NCI-H748 (cell line): Measurements from ENCODE around the gene AVPR1A.

Experiments used
- DNase-seq: peaks from one replicate; lab custom pipeline; 2025; ENCODE audit not compliant: unreplicated experiment; lab: John Stamatoyannopoulos, UW

AVPR1A gene

GRCh38 chr12:63095369-63095980, 55.5 kb downstream of the AVPR1A start:
- DNase-seq: no peak

DNA sequence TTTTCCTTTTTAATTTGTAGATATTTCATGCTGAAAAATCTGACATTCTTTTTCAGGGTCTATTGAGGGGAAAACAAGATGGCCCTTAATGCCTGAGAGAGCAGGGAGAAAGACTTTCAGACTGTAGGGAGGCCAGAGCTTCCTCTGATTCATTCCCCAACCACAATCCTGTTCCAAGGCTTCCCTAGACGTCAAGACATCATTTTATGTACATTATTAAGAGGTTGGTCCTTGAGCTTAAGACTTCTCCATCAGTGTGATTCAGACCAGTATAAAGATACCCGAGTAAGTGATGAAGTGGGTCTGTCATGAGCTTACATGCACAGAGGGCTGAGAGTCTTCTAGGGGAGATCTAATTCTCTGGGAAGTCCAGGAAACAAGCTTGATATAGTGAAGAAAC, 57.3 kb downstream of the AVPR1A start:
- DNase-seq: no peak

DNA sequence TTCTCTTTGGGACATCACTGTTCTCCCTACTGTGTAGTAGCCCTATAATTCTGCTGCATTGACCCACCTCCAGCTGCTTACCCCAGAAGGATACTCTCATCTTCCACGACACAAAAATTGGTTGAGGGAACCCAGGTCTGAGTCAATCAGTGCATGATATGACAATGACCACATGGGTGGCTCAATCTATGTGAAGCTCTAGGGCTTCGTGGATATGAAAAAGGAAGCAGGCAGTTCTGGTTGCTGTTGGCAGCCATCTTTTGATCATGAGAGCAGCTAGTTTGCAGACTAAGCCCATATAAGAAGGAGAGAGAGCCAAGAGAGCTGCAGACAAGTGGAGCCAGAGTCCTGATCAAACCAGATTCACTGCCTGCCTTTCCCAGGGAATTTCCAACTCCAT, 57.9 kb downstream of the AVPR1A start:
- no peak for DNase-seq
